ENCODE measurements around the gene GJA9.
"Not testable (repeated sequence)": the region's sequence is repeated elsewhere in the genome, so short reads cannot be mapped to it uniquely, and the experiment has no call there.

Gene GJA9

DNA sequence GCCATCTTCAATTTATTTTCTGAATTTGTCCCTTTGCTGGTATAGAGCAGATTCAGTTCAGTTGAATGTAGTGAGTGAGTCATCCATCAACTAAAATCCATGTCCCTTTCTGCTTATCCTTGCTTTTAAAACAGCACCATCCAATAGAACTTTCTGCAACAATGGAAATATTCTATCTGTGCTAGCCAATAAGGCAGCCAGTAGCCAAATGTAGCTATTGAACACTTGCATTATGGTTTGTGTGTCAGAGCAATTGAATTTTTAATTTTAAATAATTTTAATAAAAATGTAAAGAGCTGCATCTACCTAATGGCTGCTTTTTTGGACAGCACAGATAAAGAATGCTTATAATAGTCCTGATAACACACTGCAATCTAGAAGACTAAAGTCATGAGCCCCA is at the start of gene GJA9:
GJA9 (minus strand) TSS at position 101 of the 400 bp plus-strand sequence. CDS start 5,489 bp downstream, outside the sequence.
- DNase-seq, result no peak

DNA sequence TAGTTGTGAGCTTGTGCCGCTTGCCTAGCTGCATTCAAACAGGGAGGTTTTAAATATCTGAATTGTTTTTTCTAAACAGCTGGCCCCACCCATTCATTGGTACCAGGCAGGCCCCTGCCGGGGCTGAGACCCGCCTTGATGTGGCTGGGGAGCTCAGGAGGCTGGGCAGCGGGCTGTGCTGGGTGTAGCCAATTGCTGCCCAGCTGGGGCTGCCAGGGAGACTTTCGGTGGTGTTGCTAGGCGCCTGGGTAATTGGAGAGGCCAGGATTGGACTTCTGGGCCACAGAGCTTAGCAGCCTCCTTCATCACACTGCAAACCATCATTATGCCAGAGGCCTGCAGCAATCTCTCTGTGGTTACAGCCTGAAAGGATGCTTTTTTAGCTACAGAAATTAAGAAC is 48.1 kb upstream of the GJA9 start:
- no peak for DNase-seq

DNA sequence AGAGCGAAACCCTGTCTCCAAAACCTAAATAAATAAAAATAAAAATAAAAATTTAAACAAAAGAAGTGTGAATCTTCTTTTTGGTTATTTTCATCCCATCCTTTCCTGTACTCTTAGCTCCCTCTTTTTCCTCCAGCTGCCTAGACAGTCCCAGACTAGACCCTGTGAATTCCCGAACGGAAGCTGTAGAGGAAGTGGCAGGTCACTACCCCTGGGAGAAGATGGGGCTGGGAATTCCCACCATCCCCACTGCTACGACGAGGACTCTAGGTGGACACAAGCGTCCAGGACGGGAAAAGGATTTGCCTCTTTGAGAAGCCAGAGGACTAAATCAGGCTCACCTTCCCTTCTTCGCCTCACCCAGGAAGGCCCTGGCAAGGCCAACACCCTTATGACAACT is 47.7 kb upstream of the GJA9 start:
- no peak for DNase-seq

DNA sequence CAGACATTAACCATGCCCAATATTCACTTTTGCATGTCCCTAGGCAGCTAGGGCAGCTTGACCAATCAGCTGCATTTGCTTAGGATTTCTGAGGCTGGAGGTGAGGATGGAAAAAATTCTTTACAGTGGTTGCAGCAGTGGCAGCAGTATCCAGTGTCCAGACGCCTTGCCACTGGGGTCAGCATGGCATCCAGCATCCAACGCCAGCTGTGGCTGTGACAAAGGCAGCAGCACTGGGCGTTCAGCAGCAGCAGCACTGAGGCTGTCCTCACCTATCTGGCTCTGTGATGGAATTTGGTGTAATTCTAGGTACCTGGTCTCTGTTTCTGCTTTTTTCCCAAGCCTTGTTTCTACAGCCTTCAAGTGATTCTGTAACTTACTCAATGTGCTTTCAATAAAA is 44.7 kb upstream of the GJA9 start:
- DNase-seq, result no peak

DNA sequence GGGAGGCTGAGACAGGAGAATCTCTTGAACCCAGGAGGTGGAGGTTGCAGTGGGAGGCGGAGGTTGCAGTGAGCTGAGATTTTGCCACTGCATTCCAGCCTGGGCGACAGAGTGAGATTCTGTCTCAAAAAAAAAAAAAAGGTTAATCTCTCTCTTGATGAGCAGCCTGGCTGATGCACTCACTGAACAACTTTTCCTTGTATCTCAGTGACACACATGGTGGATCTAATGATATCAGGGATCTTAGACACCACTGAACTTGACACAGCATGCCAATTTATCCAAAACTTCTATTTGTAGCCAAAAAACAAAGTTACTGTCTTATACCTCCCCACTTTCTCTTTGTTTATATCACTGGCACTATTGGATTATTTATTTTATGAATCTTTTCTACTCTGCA is 44.0 kb upstream of the GJA9 start:
- no peak for DNase-seq

DNA sequence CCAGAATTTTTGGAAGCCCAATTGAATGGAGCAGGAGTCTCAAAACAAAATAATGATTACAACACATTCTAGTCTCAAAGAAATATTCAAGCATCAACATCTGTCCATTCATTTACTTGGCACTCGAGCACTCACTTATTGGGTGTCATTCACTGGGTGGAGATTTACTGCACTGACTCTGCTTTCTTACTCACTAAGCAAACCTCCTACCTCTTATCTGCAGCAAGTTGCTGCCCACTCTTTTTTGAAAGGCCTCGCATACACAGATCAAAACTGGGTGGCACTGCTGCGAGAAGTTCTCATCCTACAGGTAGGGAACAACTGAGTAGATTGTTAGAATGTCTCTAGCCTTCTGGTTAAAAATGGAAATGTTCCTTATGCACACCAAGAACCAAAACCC is 42.2 kb upstream of the GJA9 start:
- no peak for DNase-seq

DNA sequence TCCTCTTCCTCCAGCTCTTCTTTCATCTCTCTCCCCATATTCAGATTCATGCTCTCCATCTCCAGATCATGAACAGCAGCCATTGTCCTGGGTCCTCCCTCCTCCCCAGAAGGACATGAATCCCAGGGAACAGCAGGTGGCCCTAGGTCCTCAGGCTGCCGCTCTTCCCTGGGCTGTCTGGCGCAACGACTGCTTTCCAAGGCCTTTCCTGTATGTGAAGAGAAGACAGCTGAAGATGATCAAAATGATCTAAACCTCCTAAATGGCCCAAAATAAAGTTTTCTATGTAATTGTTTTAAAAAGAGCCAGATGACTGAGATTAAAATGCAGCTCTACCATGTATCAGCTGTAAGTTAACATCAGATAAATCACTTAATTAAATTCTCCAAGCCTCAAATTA is 37.7 kb upstream of the GJA9 start:
- DNase-seq, result no peak

DNA sequence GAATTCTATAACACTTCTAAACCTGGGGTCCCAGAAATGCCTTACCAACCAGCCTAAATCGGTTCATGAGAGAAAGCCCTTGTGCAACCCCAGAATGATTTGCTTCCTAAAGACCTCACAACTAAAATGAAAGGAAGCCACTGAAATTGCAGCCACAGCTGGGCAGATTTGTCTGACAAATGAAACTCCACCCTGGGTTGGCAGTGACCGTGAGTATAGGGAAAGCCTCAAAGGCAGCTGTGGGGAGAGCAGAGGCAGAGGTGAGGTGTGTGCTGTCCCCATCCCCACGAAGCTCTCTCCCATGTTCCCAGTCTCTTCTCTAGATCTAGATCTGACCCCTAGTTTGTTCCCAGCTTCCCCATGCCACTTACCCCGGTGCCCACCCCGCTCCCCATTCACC is 37.2 kb upstream of the GJA9 start:
- no peak for DNase-seq

DNA sequence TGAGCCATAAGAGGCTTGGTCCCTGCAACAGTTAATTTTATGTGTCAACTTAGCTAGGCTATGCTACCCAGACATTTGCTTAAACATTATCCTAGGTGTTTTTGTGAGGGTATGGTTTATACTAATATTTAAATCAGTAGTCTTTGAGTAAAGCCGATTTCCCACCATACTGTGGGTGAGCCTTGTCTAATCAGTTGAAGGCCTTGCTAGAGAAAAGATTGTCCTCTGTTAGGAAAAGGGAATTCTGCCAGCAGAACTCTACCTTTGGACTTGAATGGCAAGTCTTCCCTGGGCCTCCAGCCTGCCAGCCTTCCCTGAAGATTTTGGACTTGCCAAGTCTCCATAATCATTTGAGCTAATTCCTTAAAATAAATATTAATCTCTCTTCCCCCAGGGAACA is 36.4 kb upstream of the GJA9 start:
- no peak for DNase-seq

DNA sequence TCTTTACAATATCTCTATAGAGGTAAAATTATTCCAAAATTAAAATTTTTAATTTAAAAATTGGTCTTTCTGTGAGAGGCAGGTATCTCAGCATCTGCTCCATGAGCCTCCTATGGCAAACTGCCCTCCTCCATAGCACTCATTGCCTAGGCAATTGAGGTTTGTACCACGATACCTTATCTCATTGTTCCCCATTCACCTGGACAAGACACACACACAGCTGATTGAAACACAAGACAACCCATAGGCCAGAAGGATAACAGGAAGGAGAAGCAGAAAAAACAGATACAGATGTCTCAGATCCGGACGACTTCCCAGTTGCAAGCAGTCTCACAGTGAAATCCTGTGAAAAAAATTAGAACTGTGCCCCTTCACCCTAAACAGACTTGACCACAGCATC is 36.0 kb upstream of the GJA9 start:
- DNase-seq, result no peak

DNA sequence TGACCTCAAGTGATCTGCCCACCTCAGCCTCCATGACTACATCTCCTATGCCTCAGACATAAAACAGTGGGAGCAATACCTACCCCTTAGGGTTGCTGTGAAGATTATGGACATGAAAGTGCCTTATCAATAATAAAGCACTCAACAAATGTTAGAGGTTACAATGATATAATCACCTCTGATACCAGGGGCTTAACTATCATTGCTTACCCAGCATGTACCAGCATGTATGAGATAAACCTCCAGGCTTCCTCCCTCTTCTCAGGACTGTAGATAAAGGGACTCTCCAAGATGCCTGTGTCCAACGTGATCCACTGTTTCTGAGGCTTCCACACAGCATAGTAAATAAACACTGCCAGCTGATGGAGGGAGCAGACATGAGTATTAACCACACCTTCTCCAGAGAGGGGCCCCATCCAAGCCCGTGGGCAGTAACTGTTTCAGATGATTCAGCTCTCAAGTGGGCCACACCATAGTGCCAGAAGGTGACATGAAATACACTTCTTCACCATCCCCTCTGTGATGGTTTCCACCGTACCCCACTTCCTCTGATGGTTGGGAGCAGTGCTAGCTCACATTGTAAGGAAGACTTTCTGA is 34.1 kb upstream of the GJA9 start:
- DNase-seq, result no peak

DNA sequence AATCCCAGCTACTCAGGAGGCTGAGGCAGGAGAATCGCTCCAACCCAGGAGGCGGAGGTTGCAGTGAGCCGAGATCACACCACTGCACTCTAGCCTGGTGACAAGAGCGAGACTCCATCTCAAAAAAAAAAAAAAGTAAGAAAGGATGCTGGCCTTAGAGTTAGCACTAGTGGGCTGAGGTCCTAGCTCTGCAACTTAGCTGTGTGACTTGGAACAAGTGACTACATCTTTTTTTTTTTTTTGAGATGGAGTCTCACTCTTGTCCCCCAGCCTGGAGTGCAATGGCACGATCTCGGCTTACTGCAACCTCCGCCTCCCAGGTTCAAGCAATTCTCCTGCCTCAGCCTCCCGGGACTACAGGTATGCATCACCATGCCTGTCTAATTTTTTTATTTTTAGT is 33.5 kb upstream of the GJA9 start:
- not testable (repeated sequence) for DNase-seq

DNA sequence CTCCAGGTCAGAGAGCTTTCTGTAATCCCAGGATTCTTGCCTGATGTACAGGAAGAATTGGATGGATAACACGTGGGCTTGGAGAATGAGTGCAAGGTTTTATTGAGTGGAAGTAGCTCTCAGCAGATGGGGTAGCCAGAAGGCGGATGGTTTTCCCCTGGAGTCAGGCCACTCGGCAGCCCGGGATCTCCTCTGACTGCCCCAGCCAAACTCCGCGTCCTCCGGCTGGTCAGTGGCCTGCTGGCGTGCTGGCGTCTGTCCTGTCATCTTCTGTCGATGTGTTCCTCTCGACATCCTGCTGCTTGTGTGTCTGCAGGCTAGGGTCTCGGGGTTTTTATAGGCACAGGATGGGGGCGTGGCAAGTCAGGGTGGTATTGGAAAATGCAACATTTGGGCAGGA is 27.4 kb upstream of the GJA9 start:
- no peak for DNase-seq

DNA sequence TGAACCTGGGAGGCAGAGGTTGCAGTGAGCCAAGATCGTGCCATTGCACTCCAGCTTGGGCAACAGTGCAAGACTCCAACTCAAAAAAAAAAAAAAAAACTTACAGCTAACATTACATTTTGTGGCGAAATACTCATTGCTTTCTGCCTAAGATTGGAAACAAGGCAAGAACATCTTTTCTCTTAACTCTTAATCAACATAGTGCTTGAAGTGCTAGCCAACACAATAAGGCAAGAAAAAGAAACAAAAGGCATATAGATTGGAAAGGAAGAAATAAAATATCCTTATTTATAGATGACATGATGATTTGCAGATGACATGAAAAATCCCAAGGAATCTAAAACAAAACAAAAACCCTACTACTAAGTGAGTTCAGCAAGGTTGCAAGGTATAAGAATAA is 24.6 kb upstream of the GJA9 start:
- DNase-seq, result no peak

DNA sequence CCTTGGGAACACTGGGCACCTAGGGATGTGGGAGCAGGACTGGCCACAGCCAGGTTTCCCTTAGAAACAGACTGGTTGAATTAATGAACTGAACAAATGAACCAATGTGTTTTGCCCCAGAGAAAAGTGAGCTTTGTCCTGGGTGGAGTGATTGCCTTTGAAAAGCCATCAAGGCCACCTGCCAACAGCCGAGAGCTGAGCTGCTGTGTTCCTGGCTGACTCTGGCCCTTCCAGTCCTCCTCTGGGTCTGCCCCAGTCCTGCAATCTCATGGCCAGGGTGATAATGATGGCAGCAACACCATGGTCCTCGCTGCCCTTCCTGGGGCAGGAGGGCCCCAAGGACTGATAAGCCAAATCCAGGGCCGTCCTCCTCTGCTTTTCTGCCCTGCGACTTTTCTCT is 18.2 kb upstream of the GJA9 start:
- DNase-seq, result no peak

DNA sequence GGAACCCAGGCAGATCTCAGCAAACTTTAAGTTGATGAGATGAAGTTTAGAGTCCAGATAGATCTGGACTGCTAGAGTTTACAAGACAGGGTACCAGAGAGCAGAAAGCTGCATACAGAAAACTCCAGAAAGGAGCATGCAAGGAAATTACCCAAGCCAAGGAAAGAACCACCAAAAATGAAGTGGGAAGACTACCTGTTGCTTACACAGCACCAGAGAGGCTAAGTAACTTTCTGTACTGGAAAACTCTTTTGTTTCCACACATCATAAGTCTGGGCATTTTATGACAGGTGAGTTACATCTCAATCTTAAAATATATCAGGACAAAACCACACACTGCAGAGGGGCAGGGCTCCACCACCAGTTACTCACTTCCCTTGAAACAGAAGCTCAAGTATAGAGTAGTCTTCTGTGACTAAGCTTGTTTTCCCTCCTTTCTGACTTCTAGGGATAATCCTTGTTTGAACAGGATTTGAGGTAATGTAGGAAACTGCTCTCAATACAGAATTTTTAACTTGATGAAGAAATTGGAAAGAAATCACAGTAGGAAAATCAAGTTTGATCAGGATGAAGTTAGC is 17.4 kb upstream of the GJA9 start:
- no peak for DNase-seq

DNA sequence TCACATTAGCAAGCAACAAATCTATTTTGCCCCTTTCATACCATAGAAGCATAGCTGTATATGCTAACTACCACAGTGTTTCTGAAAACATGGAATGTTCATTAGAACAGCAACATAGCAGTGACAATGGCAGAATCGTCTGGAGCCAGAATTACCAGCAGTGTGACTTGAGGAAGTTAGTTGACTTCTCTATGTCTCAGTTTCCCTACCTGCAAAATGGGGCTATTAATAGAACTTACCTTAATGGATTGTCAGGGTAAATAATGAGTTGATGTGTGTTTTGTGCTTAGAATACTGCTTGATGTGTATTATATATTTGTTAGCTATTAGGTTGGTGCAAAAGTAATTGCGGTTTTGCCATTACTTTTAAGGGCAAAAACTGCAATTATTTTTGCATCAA is 14.8 kb upstream of the GJA9 start:
- DNase-seq, result no peak

DNA sequence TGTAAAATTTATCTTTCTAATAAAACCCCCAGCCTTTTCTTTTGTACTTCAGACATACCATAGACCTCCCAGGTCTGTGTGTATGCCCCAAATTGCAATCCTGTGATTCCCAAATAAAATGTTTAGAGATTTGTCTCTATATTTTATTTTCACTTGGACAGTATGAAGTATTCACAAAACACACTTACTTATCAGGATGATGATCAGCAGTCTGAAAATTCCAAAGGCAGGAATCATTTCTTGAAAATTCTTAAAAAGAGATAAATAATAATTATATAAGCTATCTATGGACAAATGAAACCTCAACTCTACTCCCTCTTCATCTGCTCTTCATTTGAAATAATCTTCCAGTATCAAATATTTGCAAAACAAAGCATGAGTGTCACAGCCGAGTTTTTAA is 11.6 kb upstream of the GJA9 start:
- DNase-seq, result no peak

DNA sequence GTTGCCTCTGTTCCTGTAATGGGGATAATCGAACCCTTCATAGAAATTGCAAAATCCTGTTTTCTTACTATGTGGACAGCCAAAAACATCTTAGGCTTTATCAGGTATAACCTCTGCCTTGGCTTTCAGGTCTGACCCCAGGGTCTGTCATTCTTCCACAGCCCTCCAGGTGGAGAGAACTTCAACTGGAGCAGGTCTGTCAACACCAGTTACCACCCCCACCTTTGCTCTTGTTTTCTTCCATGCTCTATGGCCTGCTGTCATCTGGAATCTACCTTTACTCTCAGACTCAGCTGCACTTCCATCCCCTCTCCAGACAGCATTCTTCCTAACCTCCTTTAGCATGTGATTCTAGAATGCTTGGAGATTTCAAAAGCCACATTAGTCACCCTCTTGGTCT is 10.4 kb upstream of the GJA9 start:
- no peak for DNase-seq

DNA sequence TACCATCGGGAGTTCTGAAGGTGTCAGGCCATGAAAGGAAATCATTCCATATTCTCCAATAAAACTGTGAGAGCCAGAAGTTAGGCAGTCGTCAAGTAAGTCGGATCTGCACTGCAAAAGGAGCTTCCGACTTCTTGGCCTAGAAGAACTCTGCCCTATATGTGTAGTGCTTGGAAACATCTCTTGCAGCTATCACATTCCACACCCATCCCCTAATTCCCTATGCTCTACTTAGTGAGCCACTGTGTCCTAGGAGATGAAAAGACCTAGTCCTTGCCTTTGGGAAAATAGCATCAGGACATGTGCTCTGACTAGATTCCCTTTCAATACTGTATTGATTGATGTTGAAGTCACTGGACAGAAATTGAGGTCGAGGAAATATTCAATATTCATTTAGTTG is 8.2 kb upstream of the GJA9 start:
- no peak for DNase-seq

DNA sequence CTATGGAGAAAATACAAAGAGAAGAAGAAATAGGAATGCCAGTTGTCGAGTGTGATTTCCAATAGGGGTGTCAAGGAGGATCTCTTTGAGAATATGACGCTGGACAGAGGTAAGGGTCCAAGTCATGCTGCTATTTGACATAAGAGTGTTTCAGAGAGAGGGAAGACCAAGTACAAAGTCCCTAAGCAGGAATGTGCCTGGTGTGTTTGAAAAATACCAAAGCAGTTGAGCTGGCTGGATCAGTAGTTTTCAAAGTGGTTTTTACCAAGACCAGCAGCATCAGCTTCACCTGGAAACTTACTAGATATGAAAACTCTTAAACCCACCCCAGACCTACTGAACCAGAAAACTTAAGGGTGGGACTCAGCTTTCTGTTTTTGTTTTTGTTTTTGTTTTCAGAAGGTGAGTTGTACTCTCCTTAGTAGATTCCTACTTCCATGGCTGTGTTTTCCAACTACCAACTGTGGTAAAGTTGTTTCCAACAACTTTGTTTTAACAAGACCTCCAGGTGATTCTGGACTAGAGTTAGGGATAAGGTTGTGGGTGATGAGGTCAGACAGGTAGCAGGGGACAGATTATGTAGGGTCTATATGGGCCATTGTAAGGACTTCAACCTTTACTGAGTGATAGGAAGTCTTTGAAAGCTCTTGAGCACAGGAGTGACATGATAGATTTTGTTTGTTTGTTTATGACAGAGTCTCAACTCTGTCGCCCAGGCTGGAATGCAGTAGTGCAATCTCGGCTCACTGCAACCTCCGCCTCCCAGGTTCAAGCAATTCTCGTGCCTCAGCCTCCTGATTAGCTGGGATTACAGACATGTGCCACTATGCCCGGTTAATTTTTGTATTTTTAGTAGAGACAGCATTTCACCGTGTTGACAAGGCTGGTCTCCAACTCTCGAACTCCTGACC is 7.3 kb upstream of the GJA9 start:
- DNase-seq, result no peak

DNA sequence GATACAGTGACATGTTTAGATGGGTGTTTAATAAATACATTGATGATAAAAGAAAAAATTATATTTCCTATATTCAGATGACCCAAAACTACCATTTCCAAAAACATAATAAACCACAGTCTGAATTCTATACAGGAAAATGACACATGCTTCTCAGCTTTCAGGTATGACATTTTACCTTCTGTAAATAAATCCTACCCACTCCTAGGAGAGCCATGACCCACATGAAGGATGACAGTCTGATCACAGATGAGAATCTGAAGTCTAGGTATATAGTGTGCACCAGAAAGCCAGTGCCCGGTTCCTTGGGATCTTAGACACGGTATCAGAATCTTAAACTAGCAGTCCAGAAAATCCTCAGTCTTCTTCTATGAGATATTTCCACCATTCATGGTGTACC is 3.7 kb upstream of the GJA9 start:
- no peak for DNase-seq

DNA sequence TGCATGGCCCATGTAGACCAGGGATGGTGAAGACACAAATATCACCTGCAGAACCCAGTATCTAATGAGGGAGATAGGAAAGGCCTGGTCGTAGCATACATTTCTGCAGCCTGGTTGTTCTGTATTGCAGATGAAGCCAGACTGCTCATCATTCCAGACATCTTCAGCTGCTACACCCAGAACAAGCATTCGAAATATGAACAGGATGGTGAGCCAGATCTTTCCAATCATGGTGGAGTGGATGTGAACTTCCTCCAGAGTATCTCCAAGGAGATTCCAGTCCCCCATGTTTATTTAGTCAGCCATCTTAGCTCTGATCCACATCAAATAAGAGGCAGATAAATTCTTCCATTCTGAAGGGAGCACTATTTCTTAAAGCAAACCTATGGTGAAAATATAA is 5.6 kb downstream of the GJA9 start:
- no peak for DNase-seq

All from NCI-H187 treated with DMSO at 0.1 percent for 48 hours (cell line).